Type B pancreatic cell (in vitro differentiated cells): Measurements from ENCODE around the gene CHN2. TPM values are rescaled to one million over a fixed set of nuclear protein-coding genes. Genes with fewer than 3 reads are reported as not detected.

ENCODE experiments used
- DNase-seq: peaks from one replicate; pipeline ENCODE4 v3.0.0; 2021; ENCODE audit warnings: mixed read lengths; ENCODE audit not compliant: unreplicated experiment; ENCODE audit errors: extremely low spot score
- H3K27ac Mint-ChIP-seq: 2 replicates; pipeline ENCODE4 v1.8.0; 2021; ENCODE audit warnings: mild to moderate bottlenecking, mixed read lengths
- H3K27me3 Mint-ChIP-seq: 2 replicates; pipeline ENCODE4 v1.8.0; 2021; ENCODE audit warnings: mixed read lengths
- H3K36me3 Mint-ChIP-seq: 2 replicates; pipeline ENCODE4 v1.8.0; 2021; ENCODE audit warnings: mixed read lengths
- H3K4me1 Mint-ChIP-seq: one replicate; pipeline ENCODE4 v1.8.0; 2021; ENCODE audit warnings: mixed read lengths; ENCODE audit not compliant: unreplicated experiment
- H3K4me3 Mint-ChIP-seq: 2 replicates; pipeline ENCODE4 v1.8.0; 2021; ENCODE audit warnings: mild to moderate bottlenecking, mixed read lengths
- H3K9me3 Mint-ChIP-seq: 2 replicates; pipeline ENCODE4 v1.8.0; 2021; ENCODE audit warnings: mixed read lengths
- long read RNA-seq: library from polyadenylated mRNA; unstranded; transcript quantifications from one replicate; pipeline ENCODE4 v2.0.0, GENCODE V29; 2020
- total RNA-seq: library from RNA; stranded (reverse); gene quantifications from 2 replicates; pipeline ENCODE4 v1.2.1, GENCODE V29; 2021; ENCODE audit warnings: low replicate concordance
- TF ChIP-seq, protein P1 (sequence below): fragments of 200-600 bp; sonication (generic); conservative IDR thresholded peaks from 2 replicates; pipeline ENCODE4 v1.5.0; 2021; ENCODE audit warnings: antibody characterized with exemption, mild to moderate bottlenecking

The CHN2 gene
- 19.7 and 34.0 TPM in 2 replicates for total RNA-seq
- long read RNA-seq, transcript CHN2-208 (7 exons, 2,991 nt): major isoform, 5 of 22 reads
- long read RNA-seq, partial matches to known transcripts: 6 of 22 reads
- long read RNA-seq, other reads (novel, unspliced or antisense): 10 of 22 reads

DNA sequence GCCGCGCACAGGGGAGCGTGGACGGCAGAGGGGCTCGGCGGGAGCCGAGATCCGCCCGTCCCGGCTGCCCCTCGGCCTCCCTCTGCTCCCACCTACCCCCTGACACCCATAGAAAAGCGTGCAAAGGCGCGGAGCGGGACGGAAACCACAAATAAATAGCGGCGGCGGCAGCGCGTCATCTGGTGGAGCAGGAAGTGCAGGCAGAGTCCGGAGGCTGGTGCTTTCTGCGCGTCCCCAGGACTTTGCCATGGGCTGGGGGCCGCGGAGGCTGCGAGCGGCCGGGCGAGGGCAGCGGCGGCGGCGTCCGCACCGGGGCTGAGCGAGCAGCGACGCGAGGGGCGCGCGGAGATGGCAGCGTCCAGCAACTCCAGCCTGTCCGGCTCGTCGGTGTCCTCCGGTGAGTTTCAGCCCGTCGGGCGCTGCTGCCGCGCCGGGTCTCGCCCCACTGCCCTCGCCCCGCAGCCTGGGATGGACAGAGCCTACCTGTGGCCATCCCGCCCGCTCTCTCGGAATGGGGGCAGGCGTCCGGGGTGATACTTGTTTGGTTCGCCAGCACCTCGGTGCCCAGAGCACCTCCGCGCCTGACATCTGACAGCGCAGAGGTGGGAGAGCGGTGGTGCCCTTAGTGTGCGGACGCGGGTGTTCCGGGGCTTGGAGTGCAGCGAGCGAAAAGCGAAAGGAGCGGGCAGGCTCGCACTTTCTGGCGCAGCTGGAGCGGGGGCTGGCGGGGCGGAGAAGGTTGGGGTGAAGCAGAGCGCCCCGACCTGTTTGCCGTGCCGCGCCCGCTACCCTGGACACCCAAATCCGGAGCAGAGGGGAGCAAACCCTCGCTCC lies at the start of gene CHN2:
Gene CHN2 (plus strand): TSS at position 182 of the 834 bp plus-strand sequence.
- H3K27ac Mint-ChIP-seq: peak within 1 kb of the TSS; percentile 88
- H3K4me3 Mint-ChIP-seq: peak within 1 kb of the TSS; percentile 97
- TF ChIP-seq, protein P1, sequence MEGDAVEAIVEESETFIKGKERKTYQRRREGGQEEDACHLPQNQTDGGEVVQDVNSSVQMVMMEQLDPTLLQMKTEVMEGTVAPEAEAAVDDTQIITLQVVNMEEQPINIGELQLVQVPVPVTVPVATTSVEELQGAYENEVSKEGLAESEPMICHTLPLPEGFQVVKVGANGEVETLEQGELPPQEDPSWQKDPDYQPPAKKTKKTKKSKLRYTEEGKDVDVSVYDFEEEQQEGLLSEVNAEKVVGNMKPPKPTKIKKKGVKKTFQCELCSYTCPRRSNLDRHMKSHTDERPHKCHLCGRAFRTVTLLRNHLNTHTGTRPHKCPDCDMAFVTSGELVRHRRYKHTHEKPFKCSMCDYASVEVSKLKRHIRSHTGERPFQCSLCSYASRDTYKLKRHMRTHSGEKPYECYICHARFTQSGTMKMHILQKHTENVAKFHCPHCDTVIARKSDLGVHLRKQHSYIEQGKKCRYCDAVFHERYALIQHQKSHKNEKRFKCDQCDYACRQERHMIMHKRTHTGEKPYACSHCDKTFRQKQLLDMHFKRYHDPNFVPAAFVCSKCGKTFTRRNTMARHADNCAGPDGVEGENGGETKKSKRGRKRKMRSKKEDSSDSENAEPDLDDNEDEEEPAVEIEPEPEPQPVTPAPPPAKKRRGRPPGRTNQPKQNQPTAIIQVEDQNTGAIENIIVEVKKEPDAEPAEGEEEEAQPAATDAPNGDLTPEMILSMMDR: no peak
- peaks cover 28% of the 10 kb centered on the region for H3K4me1 Mint-ChIP-seq
- no peaks in the 10 kb centered on the region for H3K36me3 Mint-ChIP-seq
- DNase-seq: peak; percentile 75
- peaks cover 49% of the 10 kb centered on the region for H3K27me3 Mint-ChIP-seq
- no peaks in the 10 kb centered on the region for H3K9me3 Mint-ChIP-seq

DNA sequence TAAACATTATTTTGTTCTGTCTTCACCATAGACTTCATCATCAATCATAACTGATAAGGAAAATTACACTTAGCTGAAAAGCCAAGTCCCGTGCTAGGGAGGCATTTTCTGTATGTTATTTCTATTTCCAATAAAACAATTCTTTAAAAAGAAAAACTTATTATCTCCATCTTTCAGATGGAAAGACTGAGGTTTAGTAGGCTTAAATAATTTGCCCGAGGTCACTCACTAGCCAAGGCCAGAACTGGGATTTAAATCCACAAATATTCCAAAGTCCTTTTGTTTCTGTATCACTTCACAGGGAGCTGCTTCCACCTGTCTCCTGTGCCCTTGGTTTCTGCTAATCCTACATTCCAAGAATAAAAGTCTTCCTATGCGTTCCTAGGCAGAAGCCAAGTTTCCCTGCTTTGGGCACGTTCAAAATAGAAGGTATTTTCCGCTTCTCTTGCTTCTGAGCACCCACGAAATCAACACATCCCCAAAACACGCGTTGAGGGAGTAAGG lies 49.0 kb upstream of the CHN2 start:
- H3K27me3 Mint-ChIP-seq: peaks cover 40% of the 10 kb centered on the region
- H3K4me3 Mint-ChIP-seq: peak overlapping the region; percentile 97
- H3K27ac Mint-ChIP-seq: peak overlapping the region; percentile 57
- no peak for DNase-seq
- no peaks in the 10 kb centered on the region for H3K36me3 Mint-ChIP-seq
- H3K4me1 Mint-ChIP-seq: peaks cover 14% of the 10 kb centered on the region
- no peaks in the 10 kb centered on the region for H3K9me3 Mint-ChIP-seq
- TF ChIP-seq, protein P1: no peak

DNA sequence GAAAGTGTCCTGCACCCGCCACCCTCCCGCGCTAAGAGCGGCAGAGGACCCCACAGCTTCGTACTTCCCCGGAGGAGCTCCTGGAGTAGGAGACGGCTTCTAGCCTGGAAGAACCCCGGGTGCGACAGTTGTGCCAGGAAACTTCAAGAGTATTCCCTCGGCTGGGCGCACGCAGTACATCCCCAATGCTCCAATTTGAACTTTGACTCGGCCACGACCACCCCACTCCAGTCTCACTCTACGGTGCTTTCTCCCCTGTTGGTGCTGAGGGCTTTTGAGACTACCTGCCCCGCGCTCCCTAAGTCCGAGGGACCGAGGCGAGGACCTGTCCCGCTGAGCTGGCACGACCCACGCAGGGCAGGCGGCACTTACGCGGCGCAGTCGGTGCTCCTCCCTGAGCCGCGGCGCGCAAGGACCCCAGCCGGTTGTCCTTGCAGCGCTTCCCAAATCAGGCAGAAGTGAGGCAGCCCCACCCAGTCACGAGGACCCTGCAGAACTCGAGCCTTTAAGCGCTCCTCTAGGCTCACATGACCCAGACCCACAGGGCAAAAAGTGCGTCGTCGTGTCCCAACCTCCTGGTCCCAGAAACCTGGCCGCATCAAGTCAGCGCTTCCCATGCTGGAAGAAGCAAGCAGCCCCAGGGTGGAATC lies 48.4 kb upstream of the CHN2 start, which contains the start of gene CPVL:
Gene CPVL (minus strand): TSS at position 481 of the 650 bp plus-strand sequence. CDS start 25,476 bp downstream, outside the sequence.
- peak; percentile 70 for DNase-seq
- peaks cover 14% of the 10 kb centered on the region for H3K4me1 Mint-ChIP-seq
- TF ChIP-seq, protein P1: no peak
- H3K27ac Mint-ChIP-seq: peak within 1 kb of the TSS; percentile 57
- no peaks in the 10 kb centered on the region for H3K36me3 Mint-ChIP-seq
- H3K9me3 Mint-ChIP-seq: no peaks in the 10 kb centered on the region
- H3K27me3 Mint-ChIP-seq: peaks cover 40% of the 10 kb centered on the region
- H3K4me3 Mint-ChIP-seq: peak within 1 kb of the TSS; percentile 97

DNA sequence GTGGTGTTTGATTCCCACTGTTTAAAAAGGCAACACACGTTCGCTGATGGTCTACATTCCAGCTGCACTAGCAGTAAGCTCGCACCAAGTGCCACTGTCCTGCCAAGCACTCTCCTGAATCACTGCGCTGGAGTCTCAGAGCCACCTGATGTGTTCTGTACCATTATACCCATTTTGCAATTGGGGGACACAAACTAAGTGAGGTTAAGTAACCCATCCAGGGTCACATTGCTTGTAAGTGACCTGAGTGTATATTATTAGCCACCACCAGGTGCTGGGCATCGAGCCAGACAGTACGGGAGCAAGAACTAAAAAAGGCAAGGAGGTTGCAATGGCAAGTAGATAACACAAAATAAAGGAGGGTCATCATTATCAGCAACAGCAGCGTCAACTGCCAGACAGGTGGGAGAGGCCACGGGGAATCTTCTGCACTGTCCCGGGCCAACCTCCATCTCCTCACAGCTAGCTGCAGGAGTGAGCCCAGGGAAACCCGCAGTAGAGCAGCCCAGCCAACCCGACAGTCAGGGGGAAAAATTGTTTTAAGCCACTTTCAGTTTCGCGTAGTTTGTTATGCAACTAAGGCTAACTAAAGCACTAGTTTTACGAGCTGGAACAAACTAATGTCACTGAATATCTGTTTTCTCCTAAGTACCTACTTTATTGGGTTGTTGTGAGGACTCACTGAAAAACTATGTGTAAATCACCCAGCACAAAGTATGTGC lies 47.5 kb upstream of the CHN2 start:
- H3K27ac Mint-ChIP-seq: peak overlapping the region; percentile 57
- H3K36me3 Mint-ChIP-seq: no peaks in the 10 kb centered on the region
- peaks cover 14% of the 10 kb centered on the region for H3K4me1 Mint-ChIP-seq
- H3K27me3 Mint-ChIP-seq: peaks cover 40% of the 10 kb centered on the region
- peak overlapping the region; percentile 97 for H3K4me3 Mint-ChIP-seq
- TF ChIP-seq, protein P1: peak; percentile 56
- DNase-seq: no peak
- no peaks in the 10 kb centered on the region for H3K9me3 Mint-ChIP-seq

DNA sequence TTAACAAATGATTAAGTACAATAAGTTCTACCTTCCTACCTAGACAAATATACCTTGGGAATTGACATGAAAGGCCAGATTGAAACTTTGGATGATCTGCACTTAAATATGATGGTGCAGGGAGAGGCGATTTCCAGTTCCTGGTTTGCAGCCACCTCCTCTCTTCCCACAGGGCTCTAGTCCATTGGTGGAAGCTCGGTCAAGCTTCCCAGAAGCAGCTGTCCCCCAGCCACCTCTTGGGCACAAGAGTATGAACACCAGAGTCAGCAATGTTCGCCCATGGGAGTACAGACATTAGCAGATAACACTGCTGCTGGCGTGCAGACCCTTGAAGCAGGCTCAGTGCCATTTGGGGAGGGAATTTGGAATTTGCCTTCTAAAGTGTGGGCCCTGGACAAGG lies 46.8 kb upstream of the CHN2 start:
- Mint-ChIP-seq H3K36me3 (no peaks in the 10 kb centered on the region), H3K9me3 (no peaks in the 10 kb centered on the region), H3K27ac (no peak overlapping the region), H3K4me1 (peaks cover 14% of the 10 kb centered on the region), H3K4me3 (no peak overlapping the region), H3K27me3 (peaks cover 37% of the 10 kb centered on the region)
- TF ChIP-seq, protein P1: no peak
- no peak for DNase-seq
